B cell (primary cell): ENCODE measurements around the gene POLN. TPM values are rescaled to one million over a fixed set of nuclear protein-coding genes. Genes with fewer than 3 reads are reported as not detected.

Experiments
- ATAC-seq: fragments of 200-7000 bp; cut with Tn5 transposase; one replicate; pipeline ENCODE4 v1.10.0; 2021; ENCODE audit warnings: low read depth, mild to moderate bottlenecking, moderate number of reproducible peaks, moderate library complexity
- CTCF ChIA-PET: fragments of 350-600 bp; sonication (Branson Sonifier 250); formaldehyde crosslinking; loops from one replicate; lab custom pipeline; 2021; ENCODE audit warnings: antibody characterized with exemption, inconsistent platforms; lab: Charles Lee
- POLR2A ChIA-PET: fragments of 350-600 bp; sonication (Branson Sonifier 250); formaldehyde crosslinking; loops from one replicate; lab custom pipeline; 2021; ENCODE audit warnings: antibody characterized with exemption; lab: Charles Lee
- DNase-seq: peaks from one replicate; pipeline ENCODE4 v3.0.0; 2013
- H2AFZ ChIP-seq: 2 replicates; pipeline ENCODE4 v1.6.1; 2012; ENCODE audit warnings: mild to moderate bottlenecking, low read depth, low read length; ENCODE audit not compliant: insufficient read depth, poor library complexity, severe bottlenecking
- H3K27ac ChIP-seq, 2 donors: 1 replicate in 1 of 2; 2 replicates in 1 of 2; pipeline ENCODE4 v1.5.1; 2012 to 2013; ENCODE audit warnings: low read length in 2 of 2, mild to moderate bottlenecking in 2 of 2, moderate library complexity in 1 of 2
- H3K27me3 ChIP-seq, 4 experiments: fragments of 200-600 bp in 1 of 4; sonication (generic) in 1 of 4; replicated peaks in 1 of 4; 1 replicate in 2 of 4; 2 replicates in 2 of 4; pipeline versions ENCODE4 v1.6.1 to v1.7.0; 2013 to 2016; ENCODE audit warnings: low read length in 3 of 4, mild to moderate bottlenecking in 2 of 4, mixed read lengths in 1 of 4, moderate library complexity in 1 of 4; ENCODE audit not compliant: insufficient read depth in 4 of 4, control insufficient read depth in 3 of 4; ENCODE audit errors: control extremely low read depth in 1 of 4
- H3K36me3 ChIP-seq, 2 experiments: replicated peaks in 1 of 2; 1 replicate in 1 of 2; 2 replicates in 1 of 2; pipeline versions ENCODE4 v1.6.1 to v1.7.1; 2013; ENCODE audit warnings: low read length in 1 of 2; ENCODE audit not compliant: insufficient read depth in 2 of 2, control insufficient read depth in 1 of 2; ENCODE audit errors: control extremely low read depth in 1 of 2, extremely low read depth in 1 of 2
- H3K4me1 ChIP-seq, 2 donors: fragments of 200-600 bp in 1 of 2; sonication (generic) in 1 of 2; 1 replicate in 1 of 2; 2 replicates in 1 of 2; pipeline versions ENCODE4 v1.5.1 to v1.6.1; 2013 to 2017; ENCODE audit warnings: low read length in 2 of 2; ENCODE audit not compliant: control insufficient read depth in 2 of 2, insufficient read depth in 2 of 2
- H3K4me2 ChIP-seq: replicated peaks from 2 replicates; pipeline ENCODE3; 2012; ENCODE audit warnings: mild to moderate bottlenecking, low read depth, low read length; ENCODE audit not compliant: poor library complexity, severe bottlenecking
- H3K4me3 ChIP-seq, 5 experiments: fragments of 200-600 bp in 1 of 5; sonication (generic) in 1 of 5; 1 replicate in 3 of 5; 2 replicates in 2 of 5; pipeline versions ENCODE4 v1.5.1 to v1.7.0; 2011 to 2016; ENCODE audit warnings: low read length in 4 of 5, mild to moderate bottlenecking in 4 of 5, low read depth in 2 of 5, control low read depth in 1 of 5, moderate library complexity in 1 of 5; ENCODE audit not compliant: insufficient read depth in 1 of 5; ENCODE audit errors: control extremely low read depth in 1 of 5, extremely low read depth in 1 of 5
- H3K79me2 ChIP-seq: fragments of 200-600 bp; sonication (generic); one replicate; pipeline ENCODE4 v1.6.0; 2016; ENCODE audit warnings: low read length; ENCODE audit not compliant: control insufficient read depth, insufficient read depth
- H3K9ac ChIP-seq: fragments of 200-600 bp; sonication (generic); 2 replicates; pipeline ENCODE4 v1.6.1; 2017; ENCODE audit warnings: mild to moderate bottlenecking, low read length, moderate library complexity
- H3K9me3 ChIP-seq, 3 donors: one replicate each; pipeline versions ENCODE4 v1.6.1 to v1.7.1; 2013; ENCODE audit warnings: low read length in 2 of 3; ENCODE audit not compliant: control insufficient read depth in 2 of 3, insufficient read depth in 1 of 3; ENCODE audit errors: control extremely low read depth in 1 of 3
- H4K20me1 ChIP-seq: 2 replicates; pipeline ENCODE4 v1.6.0; 2012; ENCODE audit warnings: mild to moderate bottlenecking, low read length; ENCODE audit not compliant: insufficient read depth, control insufficient read depth, poor library complexity, severe bottlenecking
- H3K27ac Mint-ChIP-seq: one replicate; pipeline ENCODE4 v1.8.0; 2021; ENCODE audit warnings: mixed read lengths
- H3K27me3 Mint-ChIP-seq: one replicate; pipeline ENCODE4 v1.8.0; 2021; ENCODE audit warnings: mixed read lengths
- H3K4me1 Mint-ChIP-seq: one replicate; pipeline ENCODE4 v1.8.0; 2021; ENCODE audit warnings: mixed read lengths
- H3K4me3 Mint-ChIP-seq: one replicate; pipeline ENCODE4 v1.8.0; 2021; ENCODE audit warnings: mixed read lengths
- H3K9me3 Mint-ChIP-seq: one replicate; pipeline ENCODE4 v1.8.0; 2022; ENCODE audit warnings: mixed read lengths; ENCODE audit not compliant: insufficient read depth
- CTCF ChIP-seq: fragments of 200-600 bp; IDR thresholded peaks from one replicate; pipeline ENCODE4 v1.8.0; 2022; ENCODE audit warnings: antibody characterized with exemption, mild to moderate bottlenecking
- EZH2 ChIP-seq: IDR thresholded peaks from 2 replicates; pipeline ENCODE4 v1.6.1; 2012; ENCODE audit warnings: borderline replicate concordance, low read depth, mild to moderate bottlenecking, moderate library complexity, low read length; ENCODE audit not compliant: insufficient read depth, poor library complexity, severe bottlenecking
- WGBS: methylation state at CpG from one replicate; pipeline ENCODE4 v1.1.5; 2013; ENCODE audit warnings: missing lambda C conversion rate; ENCODE audit not compliant: insufficient coverage; 5-methylcytosine and 5-hydroxymethylcytosine counted together
- intact Hi-C: fragments of 100-400 bp; cut with micrococcal nuclease; formaldehyde crosslinking; loops from one replicate; pipeline ENCODE4 v1.10.0; 2022
- polyA plus RNA-seq: library from polyadenylated mRNA; depleted of rRNA; stranded (reverse); fragments of >200 nt; gene quantifications from 2 replicates; pipeline ENCODE4 v1.2.3, GENCODE V29; 2012
- total RNA-seq, 2 donors: library from RNA; stranded (reverse); fragments of 120-200 nt in 1 of 2; gene quantifications; 1 replicate in 1 of 2; 2 replicates in 1 of 2; pipeline versions ENCODE4 v1.2.3 to v1.2.4, GENCODE V29; 2013 to 2022

POLN gene
- total and polyA plus RNA-seq, 2 donors (not counting 1 experiment from before 2014, with no cell fraction given): 0.73 to 1.5 TPM

GRCh38 chr4:2261110-2261852 lies 19.4 kb upstream of the POLN start:
- peak overlapping the region in 4 of 5 experiments; percentile 77 to 87 (median 84) for H3K4me3 ChIP-seq
- peak overlapping the region; percentile 99 for H3K4me2 ChIP-seq
- no peaks in the 10 kb centered on the region for H3K27me3 ChIP-seq
- peaks cover 23 to 47% of the 10 kb centered on the region in 2 donors for H3K4me1 ChIP-seq
- H3K9ac ChIP-seq: peak overlapping the region; percentile 79
- intact Hi-C loops: loop anchor here (10.0 kb wide), 1 partner anchor 434 kb away; no protein-coding TSS in a partner anchor
- H3K36me3 ChIP-seq: peaks cover 0 to 20% of the 10 kb centered on the region in 2 experiments
- WGBS: under 1% methylated on average over 91 of the region's 91 CpGs
- ATAC-seq (peak; percentile 9), DNase-seq (no peak)
- H2AFZ ChIP-seq: peak overlapping the region; percentile 56
- peak overlapping the region; percentile 16 to 68 for H3K27ac ChIP-seq
- ChIA-PET CTCF (interaction anchor here (1.0 kb wide), 1 partner anchor 17 kb away, joined by 7 read pairs; no protein-coding TSS in a partner anchor), POLR2A (interaction anchor here (1.3 to 1.4 kb wide), 2 partner anchors 21 to 207 kb away, joined by 10 to 12 read pairs; partner anchors contain the start of gene RNF4)
- H4K20me1 ChIP-seq: peaks cover 50% of the 10 kb centered on the region
- Mint-ChIP-seq H3K9me3 (no peaks in the 10 kb centered on the region), H3K4me1 (peaks cover 26% of the 10 kb centered on the region), H3K27me3 (no peaks in the 10 kb centered on the region), H3K4me3 (peak overlapping the region; percentile 79), H3K27ac (peak overlapping the region; percentile 68)
- no peak for TF ChIP-seq EZH2
- no peak for TF ChIP-seq CTCF
- H3K9me3 ChIP-seq: no peaks in the 10 kb centered on the region
- H3K79me2 ChIP-seq: peaks cover 54% of the 10 kb centered on the region
